ENCODE measurements around the gene EBLN1.

DNA sequence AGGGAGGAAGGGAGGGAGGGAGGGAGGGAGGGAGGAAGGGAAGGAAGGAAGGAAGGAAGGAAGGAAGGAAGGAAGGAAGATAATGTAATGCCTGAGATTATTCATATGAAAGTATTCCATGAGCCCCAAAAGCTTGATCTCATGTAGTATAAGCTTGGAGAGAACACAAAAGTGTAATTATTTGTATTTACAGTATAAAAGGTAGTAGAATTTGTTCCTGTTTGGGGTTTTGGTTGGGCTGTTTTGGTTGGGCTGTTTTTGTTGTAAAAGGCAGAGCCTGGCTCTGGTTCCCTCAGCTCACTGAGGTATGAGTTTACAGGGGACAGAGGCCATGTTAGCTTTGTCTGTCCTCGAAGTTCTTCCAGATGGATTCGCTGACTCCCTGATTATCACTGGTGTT is 45.3 kb upstream of the EBLN1 start:
- TF ChIP-seq, protein P1, sequence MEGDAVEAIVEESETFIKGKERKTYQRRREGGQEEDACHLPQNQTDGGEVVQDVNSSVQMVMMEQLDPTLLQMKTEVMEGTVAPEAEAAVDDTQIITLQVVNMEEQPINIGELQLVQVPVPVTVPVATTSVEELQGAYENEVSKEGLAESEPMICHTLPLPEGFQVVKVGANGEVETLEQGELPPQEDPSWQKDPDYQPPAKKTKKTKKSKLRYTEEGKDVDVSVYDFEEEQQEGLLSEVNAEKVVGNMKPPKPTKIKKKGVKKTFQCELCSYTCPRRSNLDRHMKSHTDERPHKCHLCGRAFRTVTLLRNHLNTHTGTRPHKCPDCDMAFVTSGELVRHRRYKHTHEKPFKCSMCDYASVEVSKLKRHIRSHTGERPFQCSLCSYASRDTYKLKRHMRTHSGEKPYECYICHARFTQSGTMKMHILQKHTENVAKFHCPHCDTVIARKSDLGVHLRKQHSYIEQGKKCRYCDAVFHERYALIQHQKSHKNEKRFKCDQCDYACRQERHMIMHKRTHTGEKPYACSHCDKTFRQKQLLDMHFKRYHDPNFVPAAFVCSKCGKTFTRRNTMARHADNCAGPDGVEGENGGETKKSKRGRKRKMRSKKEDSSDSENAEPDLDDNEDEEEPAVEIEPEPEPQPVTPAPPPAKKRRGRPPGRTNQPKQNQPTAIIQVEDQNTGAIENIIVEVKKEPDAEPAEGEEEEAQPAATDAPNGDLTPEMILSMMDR (IDR thresholded peaks at IDR 0.05; ENCODE audit: poor library complexity, severe bottlenecking): no peak
- TF ChIP-seq EZH2 (IDR thresholded peaks at IDR 0.05; ENCODE audit: borderline replicate concordance, insufficient read depth, low read length, poor library complexity, severe bottlenecking): no peak
- TF ChIP-seq RAD21 (conservative IDR thresholded peaks at IDR 0.05): no peak
- no peak for TF ChIP-seq SMC3 (conservative IDR thresholded peaks at IDR 0.05; ENCODE audit: poor library complexity)
- TF ChIP-seq REST (IDR thresholded peaks at IDR 0.05; ENCODE audit: borderline replicate concordance): no peak
- no peak for TF ChIP-seq TAF1 (IDR thresholded peaks at IDR 0.05; ENCODE audit: low read depth)
- no peak for TF ChIP-seq POLR2AphosphoS5 (IDR thresholded peaks at IDR 0.05)
- TF ChIP-seq EP300 (conservative IDR thresholded peaks at IDR 0.05; ENCODE audit: poor library complexity, severe bottlenecking): no peak
